Chondrocyte (in vitro differentiated cells): ENCODE measurements around the gene KLHL3. TPM values are rescaled to one million over a fixed set of nuclear protein-coding genes. Genes with fewer than 3 reads are reported as not detected.

ENCODE experiments used
- DNase-seq: peaks from one replicate; pipeline ENCODE4 v3.0.0; 2021; ENCODE audit warnings: mixed read lengths, low spot score
- H3K27ac Mint-ChIP-seq: one replicate; pipeline ENCODE4 v1.8.0; 2021; ENCODE audit warnings: mild to moderate bottlenecking, moderate library complexity, mixed read lengths; ENCODE audit not compliant: unreplicated experiment
- H3K27me3 Mint-ChIP-seq: 2 replicates; pipeline ENCODE4 v1.8.0; 2021; ENCODE audit warnings: low read depth, mixed read lengths
- H3K36me3 Mint-ChIP-seq: 2 replicates; pipeline ENCODE4 v1.8.0; 2021; ENCODE audit warnings: low read depth, mixed read lengths
- H3K4me1 Mint-ChIP-seq: 2 replicates; pipeline ENCODE4 v1.8.0; 2021; ENCODE audit warnings: low read depth, mild to moderate bottlenecking, mixed read lengths
- H3K4me3 Mint-ChIP-seq: one replicate; pipeline ENCODE4 v1.8.0; 2021; ENCODE audit warnings: mild to moderate bottlenecking, moderate library complexity, mixed read lengths; ENCODE audit not compliant: unreplicated experiment
- H3K9me3 Mint-ChIP-seq: 2 replicates; pipeline ENCODE4 v1.8.0; 2021; ENCODE audit warnings: low read depth, mixed read lengths
- total RNA-seq: library from RNA; stranded (reverse); gene quantifications from 3 replicates; pipeline ENCODE4 v1.2.1, GENCODE V29; 2021
- TF ChIP-seq, protein P1 (sequence below): fragments of 200-600 bp; sonication (generic); IDR thresholded peaks from 2 replicates; pipeline ENCODE4 v1.5.0; 2021; ENCODE audit warnings: antibody characterized with exemption, mild to moderate bottlenecking, moderate library complexity

Gene KLHL3
- total RNA-seq, 1 donor from 2014 or later: 1.9 TPM

DNA sequence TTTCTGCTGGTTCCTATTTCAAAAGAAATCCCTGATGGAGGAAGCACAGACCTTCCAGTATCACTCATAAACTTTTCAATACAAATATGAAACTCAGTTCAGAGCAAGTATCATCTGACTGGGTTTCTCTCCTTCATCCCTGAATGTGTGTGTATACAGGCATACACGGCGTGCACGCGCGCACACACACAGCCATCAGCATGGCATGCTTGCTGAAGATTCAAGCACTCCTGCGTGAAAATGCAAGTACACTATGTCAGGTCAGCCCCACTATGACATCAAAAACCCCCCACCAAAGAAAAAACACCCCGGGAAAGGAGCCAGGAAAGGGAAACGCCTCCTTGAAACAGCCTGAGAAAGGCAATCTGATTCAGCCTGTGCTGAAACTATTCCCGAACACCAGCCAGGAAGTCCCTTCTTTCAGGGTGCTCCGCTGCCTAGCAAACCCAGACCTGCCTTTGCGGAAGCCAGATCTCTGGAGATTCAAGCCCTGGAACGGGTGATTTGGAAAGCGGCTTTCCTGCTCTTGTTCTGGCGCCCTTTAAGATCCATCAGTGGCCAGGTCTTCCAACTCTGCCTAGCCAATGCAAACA lies 831 bp downstream of the KLHL3 start:
- Mint-ChIP-seq H3K4me3 (no peak overlapping the region), H3K9me3 (peaks cover 9% of the 10 kb centered on the region), H3K27me3 (no peaks in the 10 kb centered on the region), H3K4me1 (peaks cover 9% of the 10 kb centered on the region), H3K27ac (no peak overlapping the region), H3K36me3 (peaks cover 2% of the 10 kb centered on the region)
- no peak for DNase-seq
- TF ChIP-seq, protein P1, sequence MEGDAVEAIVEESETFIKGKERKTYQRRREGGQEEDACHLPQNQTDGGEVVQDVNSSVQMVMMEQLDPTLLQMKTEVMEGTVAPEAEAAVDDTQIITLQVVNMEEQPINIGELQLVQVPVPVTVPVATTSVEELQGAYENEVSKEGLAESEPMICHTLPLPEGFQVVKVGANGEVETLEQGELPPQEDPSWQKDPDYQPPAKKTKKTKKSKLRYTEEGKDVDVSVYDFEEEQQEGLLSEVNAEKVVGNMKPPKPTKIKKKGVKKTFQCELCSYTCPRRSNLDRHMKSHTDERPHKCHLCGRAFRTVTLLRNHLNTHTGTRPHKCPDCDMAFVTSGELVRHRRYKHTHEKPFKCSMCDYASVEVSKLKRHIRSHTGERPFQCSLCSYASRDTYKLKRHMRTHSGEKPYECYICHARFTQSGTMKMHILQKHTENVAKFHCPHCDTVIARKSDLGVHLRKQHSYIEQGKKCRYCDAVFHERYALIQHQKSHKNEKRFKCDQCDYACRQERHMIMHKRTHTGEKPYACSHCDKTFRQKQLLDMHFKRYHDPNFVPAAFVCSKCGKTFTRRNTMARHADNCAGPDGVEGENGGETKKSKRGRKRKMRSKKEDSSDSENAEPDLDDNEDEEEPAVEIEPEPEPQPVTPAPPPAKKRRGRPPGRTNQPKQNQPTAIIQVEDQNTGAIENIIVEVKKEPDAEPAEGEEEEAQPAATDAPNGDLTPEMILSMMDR: no peak

DNA sequence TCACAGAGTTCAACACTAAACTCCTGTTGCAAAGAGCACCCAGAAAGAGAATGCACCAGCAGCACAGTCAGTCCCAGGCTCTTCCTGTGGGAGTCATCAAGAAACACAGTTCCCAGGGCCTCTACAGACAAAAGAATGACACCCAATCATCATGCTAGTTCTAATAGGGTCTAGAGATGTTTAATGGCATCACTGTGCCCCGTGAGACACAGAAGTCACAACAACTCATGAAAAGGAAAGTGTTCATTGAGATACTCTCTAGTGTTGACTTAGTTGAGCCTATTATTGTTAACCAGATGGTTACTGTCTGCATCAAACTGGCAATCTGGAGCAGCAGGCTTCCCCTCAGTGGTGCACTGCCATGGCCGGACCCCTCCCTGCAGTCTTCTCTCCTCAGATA lies 1.6 kb downstream of the KLHL3 start:
- no peak for DNase-seq
- Mint-ChIP-seq H3K27ac (peak overlapping the region; percentile 30), H3K4me3 (no peak overlapping the region), H3K4me1 (peaks cover 10% of the 10 kb centered on the region), H3K9me3 (peaks cover 9% of the 10 kb centered on the region), H3K36me3 (peaks cover 2% of the 10 kb centered on the region), H3K27me3 (no peaks in the 10 kb centered on the region)
- TF ChIP-seq, protein P1: no peak

DNA sequence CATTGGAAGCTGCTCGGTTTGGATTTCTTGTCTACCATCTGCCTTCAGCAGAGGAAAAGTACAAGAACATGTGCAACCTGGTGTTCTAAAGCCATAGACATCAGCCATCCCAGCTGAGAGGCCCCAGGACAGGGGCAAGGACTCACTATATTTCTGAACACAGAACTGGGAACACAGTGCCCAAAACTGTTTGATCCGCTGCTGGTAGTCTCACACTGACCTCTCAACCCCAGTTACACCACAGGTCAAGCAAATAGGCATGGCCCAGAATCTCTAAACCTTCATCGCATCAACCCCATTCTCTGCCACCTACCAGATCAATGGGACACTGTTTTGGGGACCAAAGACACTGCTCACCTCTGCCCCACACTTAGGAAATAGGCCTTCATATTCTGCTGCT lies 2.0 kb downstream of the KLHL3 start:
- no peaks in the 10 kb centered on the region for H3K27me3 Mint-ChIP-seq
- H3K36me3 Mint-ChIP-seq: peaks cover under 1% of the 10 kb centered on the region
- H3K4me1 Mint-ChIP-seq: peaks cover 10% of the 10 kb centered on the region
- no peak overlapping the region for H3K4me3 Mint-ChIP-seq
- DNase-seq: no peak
- H3K27ac Mint-ChIP-seq: no peak overlapping the region
- TF ChIP-seq, protein P1: no peak
- H3K9me3 Mint-ChIP-seq: peaks cover 7% of the 10 kb centered on the region

DNA sequence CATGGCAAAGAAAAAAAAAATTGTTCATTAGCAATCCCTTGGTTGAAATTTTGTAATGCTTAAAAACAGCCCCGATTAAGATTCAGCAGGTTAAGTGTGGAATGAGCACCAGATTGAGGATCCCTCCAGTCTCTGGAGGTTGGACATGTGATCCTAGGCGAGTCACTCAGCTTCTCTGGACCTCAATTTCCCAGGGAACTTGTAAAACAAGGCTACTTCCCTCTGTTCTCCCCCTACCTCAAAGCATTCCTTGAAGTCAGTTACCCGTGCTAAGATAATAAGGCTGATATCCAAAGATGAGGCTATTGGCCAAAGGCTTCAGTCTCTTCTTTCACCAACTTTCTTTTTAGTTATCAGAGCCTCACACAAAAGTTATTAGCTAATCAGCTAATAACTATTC lies 2.9 kb downstream of the KLHL3 start:
- TF ChIP-seq, protein P1: no peak
- peaks cover 10% of the 10 kb centered on the region for H3K4me1 Mint-ChIP-seq
- no peaks in the 10 kb centered on the region for H3K36me3 Mint-ChIP-seq
- H3K27ac Mint-ChIP-seq: no peak overlapping the region
- no peak for DNase-seq
- no peaks in the 10 kb centered on the region for H3K27me3 Mint-ChIP-seq
- H3K9me3 Mint-ChIP-seq: peaks cover 4% of the 10 kb centered on the region
- no peak overlapping the region for H3K4me3 Mint-ChIP-seq

DNA sequence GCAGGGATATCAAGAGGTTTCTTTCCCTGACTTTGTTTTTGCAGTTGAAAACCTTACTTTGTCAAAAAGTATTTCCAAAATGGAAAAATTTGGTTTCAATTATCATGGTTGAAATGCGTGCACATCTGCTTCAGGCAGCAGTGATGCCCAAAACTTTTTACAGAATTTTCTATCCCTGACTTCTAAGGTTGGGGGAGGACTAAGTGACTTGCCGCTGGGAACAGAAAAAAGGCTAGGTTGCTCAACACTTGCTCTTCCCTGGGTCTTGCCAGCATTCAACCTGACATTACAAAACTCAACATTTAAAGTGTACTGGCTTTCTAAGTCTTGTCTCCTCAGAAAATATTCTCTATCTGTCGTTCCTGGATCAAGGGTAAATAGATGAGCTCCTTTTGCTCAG lies 4.7 kb downstream of the KLHL3 start:
- H3K4me1 Mint-ChIP-seq: peaks cover 10% of the 10 kb centered on the region
- H3K27ac Mint-ChIP-seq: no peak overlapping the region
- TF ChIP-seq, protein P1: no peak
- no peaks in the 10 kb centered on the region for H3K9me3 Mint-ChIP-seq
- H3K36me3 Mint-ChIP-seq: no peaks in the 10 kb centered on the region
- H3K27me3 Mint-ChIP-seq: no peaks in the 10 kb centered on the region
- DNase-seq: no peak
- H3K4me3 Mint-ChIP-seq: no peak overlapping the region
